Vagina (tissue), 2 donors: Measurements from ENCODE around the gene CAMKK2. TPM values are rescaled to one million over a fixed set of nuclear protein-coding genes. Genes with fewer than 3 reads are reported as not detected.
A peak's percentile ranks its signal among the peaks of the same experiment; 100 is the strongest.
"Not testable (repeated sequence)": the region's sequence is repeated elsewhere in the genome, so short reads cannot be mapped to it uniquely, and the experiment has no call there.

Experiments used
- DNase-seq, 2 donors: peaks; one replicate each; pipeline ENCODE4 v3.0.0-alpha.2; 2017; ENCODE audit errors: extremely low spot score in 2 of 2
- H3K27ac ChIP-seq: fragments of 200-600 bp; sonication (generic); one replicate; pipeline ENCODE4 v1.5.1; 2019
- H3K27me3 ChIP-seq: fragments of 200-600 bp; sonication (generic); one replicate; pipeline ENCODE4 v1.5.1; 2019
- H3K36me3 ChIP-seq, 2 donors: fragments of 200-600 bp; sonication (generic); one replicate each; pipeline ENCODE4 v1.5.1; 2017 to 2019
- H3K4me1 ChIP-seq: fragments of 200-600 bp; sonication (generic); one replicate; pipeline ENCODE4 v1.5.1; 2019
- H3K4me3 ChIP-seq, 2 donors: fragments of 200-600 bp; sonication (generic); 1 replicate in 1 of 2; 2 replicates in 1 of 2; pipeline ENCODE4 v1.5.1; 2016 to 2019
- H3K9me3 ChIP-seq: fragments of 200-600 bp; sonication (generic); one replicate; pipeline ENCODE4 v1.5.1; 2019
- CTCF ChIP-seq, 3 experiments: fragments of 450-650 bp in 2 of 3; fragments of 200-600 bp in 1 of 3; sonication (generic) in 1 of 3; IDR thresholded peaks; one replicate each; pipeline ENCODE4 v1.5.1; 2017 to 2019; ENCODE audit warnings: antibody characterized with exemption in 3 of 3, mild to moderate bottlenecking in 2 of 3, moderate library complexity in 2 of 3
- POLR2A ChIP-seq, 2 donors: fragments of 450-650 bp; IDR thresholded peaks; one replicate each; pipeline ENCODE4 v1.6.1; 2017; ENCODE audit warnings: antibody characterized with exemption in 2 of 2, mild to moderate bottlenecking in 2 of 2, moderate library complexity in 2 of 2
- POLR2AphosphoS5 ChIP-seq, 2 donors: sonication (generic); formaldehyde crosslinking; IDR thresholded peaks; one replicate each; pipeline ENCODE4 v1.9.0; 2017; ENCODE audit warnings: antibody characterized with exemption in 2 of 2, mild to moderate bottlenecking in 2 of 2, low read depth in 1 of 2; ENCODE audit not compliant: insufficient read depth in 1 of 2
- intact Hi-C: fragments of 100-400 bp; cut with DNase I; formaldehyde crosslinking; loops from one replicate; pipeline ENCODE4 v1.15.1; 2023
- total RNA-seq: library from RNA; depleted of rRNA; stranded (reverse); fragments of >200 nt; gene quantifications from one replicate; pipeline ENCODE4 v1.2.3, GENCODE V29; 2016

The CAMKK2 gene
- total RNA-seq, 1 donor from 2014 or later: 32.7 TPM

GRCh38 chr12:121299662-121300061 is 3.2 kb upstream of the CAMKK2 start:
- H3K36me3 ChIP-seq: no peaks in the 10 kb centered on the region
- intact Hi-C loops: no loop called here
- no peak for DNase-seq
- H3K4me1 ChIP-seq: peaks cover 28% of the 10 kb centered on the region
- no peak for TF ChIP-seq POLR2A (IDR thresholded peaks at IDR 0.05)
- TF ChIP-seq POLR2AphosphoS5 (IDR thresholded peaks at IDR 0.05; ENCODE audit: insufficient read depth in 1 of 2, low read depth in 1 of 2): no peak
- no peak for TF ChIP-seq CTCF (IDR thresholded peaks at IDR 0.05)
- no peaks in the 10 kb centered on the region for H3K9me3 ChIP-seq
- no peaks in the 10 kb centered on the region for H3K27me3 ChIP-seq
- H3K4me3 ChIP-seq: no peak overlapping the region
- no peak overlapping the region for H3K27ac ChIP-seq

GRCh38 chr12:121298411-121298810 is 1.9 kb upstream of the CAMKK2 start:
- intact Hi-C loops, H3K9me3 ChIP-seq, H3K4me3 ChIP-seq, H3K27me3 ChIP-seq, H3K36me3 ChIP-seq, DNase-seq: not testable (repeated sequence)
- peaks cover 35% of the 10 kb centered on the region for H3K4me1 ChIP-seq
- peak overlapping the region; percentile 91 for H3K27ac ChIP-seq

- intact Hi-C loops: no loop called here
- Histone ChIP-seq H3K4me3 (peak overlapping the region; percentile 98 to 99), H3K36me3 (no peaks in the 10 kb centered on the region), H3K9me3 (no peaks in the 10 kb centered on the region), H3K27ac (peak overlapping the region; percentile 91), H3K27me3 (no peaks in the 10 kb centered on the region), H3K4me1 (peaks cover 35% of the 10 kb centered on the region)
- no peak for DNase-seq
- TF ChIP-seq POLR2AphosphoS5 (IDR thresholded peaks at IDR 0.05; ENCODE audit: insufficient read depth in 1 of 2, low read depth in 1 of 2) (no peak), CTCF (IDR thresholded peaks at IDR 0.05) (no peak), POLR2A (IDR thresholded peaks at IDR 0.05) (no peak)
Measured at GRCh38 chr12:121297435-121297991, 1.0 kb upstream of the CAMKK2 start.

- peak overlapping the region; percentile 96 for H3K27ac ChIP-seq
- DNase-seq: no peak
- intact Hi-C loops: no loop called here
- H3K4me3 ChIP-seq: peak overlapping the region; percentile 98 to 99
- H3K27me3 ChIP-seq: no peaks in the 10 kb centered on the region
- H3K9me3 ChIP-seq: no peaks in the 10 kb centered on the region
- TF ChIP-seq CTCF (IDR thresholded peaks at IDR 0.05) (no peak), POLR2A (IDR thresholded peaks at IDR 0.05) (peak in 1 of 2 donors; percentile 41), POLR2AphosphoS5 (IDR thresholded peaks at IDR 0.05; ENCODE audit: insufficient read depth in 1 of 2, low read depth in 1 of 2) (peak in 1 of 2 donors; percentile 28)
- peaks cover 35% of the 10 kb centered on the region for H3K4me1 ChIP-seq
- peaks cover 0 to 6% of the 10 kb centered on the region in 2 donors for H3K36me3 ChIP-seq
Measured at GRCh38 chr12:121295746-121296617, 527 bp downstream of the CAMKK2 start.

GRCh38 chr12:121295116-121295745 is 1.3 kb downstream of the CAMKK2 start:
- no peaks in the 10 kb centered on the region for H3K27me3 ChIP-seq
- peak overlapping the region; percentile 98 to 99 for H3K4me3 ChIP-seq
- H3K27ac ChIP-seq: peak overlapping the region; percentile 96
- no peak for DNase-seq
- H3K4me1 ChIP-seq: peaks cover 37% of the 10 kb centered on the region
- intact Hi-C loops: no loop called here
- TF ChIP-seq POLR2A (IDR thresholded peaks at IDR 0.05) (no peak), CTCF (IDR thresholded peaks at IDR 0.05) (no peak), POLR2AphosphoS5 (IDR thresholded peaks at IDR 0.05; ENCODE audit: insufficient read depth in 1 of 2, low read depth in 1 of 2) (no peak)
- H3K9me3 ChIP-seq: no peaks in the 10 kb centered on the region
- H3K36me3 ChIP-seq: peaks cover 0 to 6% of the 10 kb centered on the region in 2 donors
